ENCODE data around the gene TNFRSF4. TPM values are rescaled to one million over a fixed set of nuclear protein-coding genes. Genes with fewer than 3 reads are reported as not detected.

Gene TNFRSF4
- total and polyA plus RNA-seq, 9 of the 15 experiments (the other 6 are each of a cell fraction or from before 2014, with no cell fraction given), result 0.07 to 0.44 (median 0.19) TPM; not detected in 5

- TF ChIP-seq SNAPC5 (CRISPR knock-in tag; IDR thresholded peaks at IDR 0.05), result no peak
- TF ChIP-seq ZMIZ1 (IDR thresholded peaks at IDR 0.05; ENCODE audit: low read depth in 2 of 2, low read length in 2 of 2), result 0 out of 4 replicates have a peak, but pooled peaks of 1 of the 2 experiments have one; percentile 27
- peak; percentile 97 for TF ChIP-seq EGR1 (conservative IDR thresholded peaks at IDR 0.05)
- no peak for TF ChIP-seq TRIM24 (IDR thresholded peaks at IDR 0.05)
- no peak for TF ChIP-seq HOMEZ (CRISPR knock-in tag; IDR thresholded peaks at IDR 0.05)
- TF ChIP-seq WHSC1 (IDR thresholded peaks at IDR 0.05; ENCODE audit: low read length), result no peak
- no peak for TF ChIP-seq GATA2 (CRISPR knock-in tag; IDR thresholded peaks at IDR 0.05)
- peak; percentile 11; the same call in 1 of the 2 replicates for TF ChIP-seq ZBTB40 (IDR thresholded peaks at IDR 0.05)
- TF ChIP-seq ZBTB40 (CRISPR knock-in tag; IDR thresholded peaks at IDR 0.05), result no peak
- TF ChIP-seq HDAC6 (IDR thresholded peaks at IDR 0.05; ENCODE audit: low read depth, low read length), result no peak
- no peak for TF ChIP-seq PTBP1 (IDR thresholded peaks at IDR 0.05; ENCODE audit: low read depth, low read length)
- no peak for TF ChIP-seq ELF2 (CRISPR knock-in tag; IDR thresholded peaks at IDR 0.05)
Measured at GRCh38 chr1:1200876-1201810, 12.8 kb downstream of the TNFRSF4 start (continued).

Measured in K562 (cell line).